ENCODE measurements around the gene PTPRH. TPM values are rescaled to one million over a fixed set of nuclear protein-coding genes. Genes with fewer than 3 reads are reported as not detected.

The PTPRH gene
- total and polyA plus RNA-seq, 9 of the 15 experiments (the other 6 are each of a cell fraction or from before 2014, with no cell fraction given) = 0.87 to 34.3 (median 22.7) TPM

GRCh38 chr19:55175117-55175867 is 34.0 kb downstream of the PTPRH start (continued):
- no peak for TF ChIP-seq RERE (CRISPR knock-in tag; IDR thresholded peaks at IDR 0.05; ENCODE audit: borderline replicate concordance)
- TF ChIP-seq TAF9B (IDR thresholded peaks at IDR 0.05; ENCODE audit: partially characterized antibody) = no peak
- no peak for TF ChIP-seq KAT2B (IDR thresholded peaks at IDR 0.05; ENCODE audit: low read depth, low read length)
- no peak for TF ChIP-seq SREBF2 (CRISPR knock-in tag; IDR thresholded peaks at IDR 0.05)
- TF ChIP-seq ZNF668 (CRISPR knock-in tag; IDR thresholded peaks at IDR 0.05) = no peak
- no peak for TF ChIP-seq ZNF354B (CRISPR knock-in tag; IDR thresholded peaks at IDR 0.05)
- no peak for TF ChIP-seq ZNF507 (tag; conservative IDR thresholded peaks at IDR 0.05)
- no peak for TF ChIP-seq ZBTB5 (IDR thresholded peaks at IDR 0.05)
- TF ChIP-seq POLR2H (tag; IDR thresholded peaks at IDR 0.05; ENCODE audit: low read depth) = no peak
- TF ChIP-seq MAZ (CRISPR knock-in tag; conservative IDR thresholded peaks at IDR 0.05 in 1 of 2, IDR thresholded peaks at IDR 0.05 in 1 of 2) = peak; percentile 52 to 65; a peak in 3 of 4 replicates
- no peak for TF ChIP-seq HDAC8 (tag; IDR thresholded peaks at IDR 0.05)
- no peak for TF ChIP-seq KLF10 (CRISPR knock-in tag; IDR thresholded peaks at IDR 0.05)
- TF ChIP-seq RBM39 (optimal IDR thresholded peaks at IDR 0.05; ENCODE audit: low read depth, low read length) = no peak
- TF ChIP-seq NR0B1 (IDR thresholded peaks at IDR 0.05; ENCODE audit: partially characterized antibody) = no peak
- no peak for TF ChIP-seq ZNF253 (CRISPR knock-in tag; conservative IDR thresholded peaks at IDR 0.05)
- no peak for TF ChIP-seq RAD21 (CRISPR knock-in tag; conservative IDR thresholded peaks at IDR 0.05 in 1 of 2, IDR thresholded peaks at IDR 0.05 in 1 of 2)
- no peak for TF ChIP-seq ZBTB1 (CRISPR knock-in tag; IDR thresholded peaks at IDR 0.05; ENCODE audit: borderline replicate concordance, low read depth)
- 0 out of 2 replicates have a peak, but pooled peaks have one; percentile 17 for TF ChIP-seq CC2D1A (IDR thresholded peaks at IDR 0.05)

Data from K562 (cell line).